Activated gamma-delta T cell (primary cell): ENCODE results near the gene MFAP2.

Experiments
- DNase-seq: peaks from one replicate; lab custom pipeline; 2025; lab: John Stamatoyannopoulos, UW
- total RNA-seq, 2 donors: gene quantifications; one replicate each; lab custom pipeline; 2026; lab: John Stamatoyannopoulos, UW

Gene MFAP2, protein sequence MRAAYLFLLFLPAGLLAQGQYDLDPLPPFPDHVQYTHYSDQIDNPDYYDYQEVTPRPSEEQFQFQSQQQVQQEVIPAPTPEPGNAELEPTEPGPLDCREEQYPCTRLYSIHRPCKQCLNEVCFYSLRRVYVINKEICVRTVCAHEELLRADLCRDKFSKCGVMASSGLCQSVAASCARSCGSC
- 0 to 0.44 reads per million in 2 donors for total RNA-seq

- DNase-seq, result no peak
Measured at GRCh38 chr1:16980473-16981268, at the start of gene MFAP2. MFAP2 (minus strand) TSS chr1:16980620; CDS start chr1:16978273, 2,347 bp downstream.

DNA sequence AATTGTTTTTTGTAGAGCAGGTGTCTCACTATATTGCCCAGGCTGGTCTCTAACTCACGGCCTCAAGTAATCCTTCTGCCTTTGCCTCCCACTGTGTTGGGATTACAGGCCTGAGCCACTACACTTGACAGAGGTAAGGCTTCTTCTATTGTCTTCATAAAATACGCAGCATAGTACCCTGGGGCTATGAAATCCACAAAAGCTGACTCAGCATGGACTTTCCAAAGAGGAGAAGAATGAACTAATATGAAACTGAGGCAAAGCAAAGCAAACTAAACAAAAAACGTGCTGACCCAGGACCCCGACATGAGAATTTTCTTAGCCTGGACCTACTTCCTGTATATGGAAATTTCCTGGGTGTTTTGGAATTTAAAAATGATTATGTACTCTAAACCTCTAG lies 49.8 kb upstream of the MFAP2 start:
- DNase-seq, result no peak

- no peak for DNase-seq
Measured at GRCh38 chr1:17028662-17029188, 48.3 kb upstream of the MFAP2 start.

DNA sequence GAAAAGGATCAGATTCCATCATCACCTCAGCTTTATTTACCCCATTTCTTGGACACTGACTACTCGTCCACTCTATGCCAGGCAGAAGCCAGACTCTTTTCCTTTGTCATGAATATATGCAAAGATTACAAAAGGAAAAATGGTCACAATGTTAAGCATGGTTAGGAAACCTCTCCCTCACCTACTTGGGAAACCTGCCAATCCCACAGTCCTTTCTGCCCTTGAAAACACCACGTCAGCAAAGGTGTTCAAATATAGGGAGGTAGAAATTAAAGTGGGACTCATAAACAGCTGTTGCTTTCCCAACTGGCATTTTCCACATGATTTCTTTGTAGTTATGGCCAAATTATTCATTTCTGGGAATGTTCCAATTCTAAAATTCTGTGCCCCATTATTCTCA lies 47.5 kb upstream of the MFAP2 start:
- DNase-seq, result no peak

- no peak for DNase-seq
Measured at GRCh38 chr1:17027403-17027802, 47.0 kb upstream of the MFAP2 start.

DNA sequence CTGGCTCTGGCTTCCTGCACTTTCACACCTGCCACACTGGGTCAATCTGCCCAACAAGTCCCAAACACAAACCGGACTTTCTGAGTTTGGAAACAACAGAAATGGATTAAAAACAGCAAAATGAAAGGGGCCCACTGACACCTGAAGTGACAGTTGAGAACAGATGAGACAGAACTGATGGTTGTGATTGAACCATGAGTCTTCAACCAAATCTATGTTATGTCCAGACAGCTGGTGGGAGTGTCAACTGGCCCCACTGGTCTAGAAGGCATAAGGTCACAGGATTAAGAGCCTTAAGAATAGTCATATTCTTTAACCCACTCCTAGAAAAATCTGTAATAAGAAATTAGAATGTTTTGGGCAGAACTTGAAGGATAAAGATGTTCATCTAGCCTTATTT lies 44.3 kb upstream of the MFAP2 start:
- DNase-seq, result no peak

DNA sequence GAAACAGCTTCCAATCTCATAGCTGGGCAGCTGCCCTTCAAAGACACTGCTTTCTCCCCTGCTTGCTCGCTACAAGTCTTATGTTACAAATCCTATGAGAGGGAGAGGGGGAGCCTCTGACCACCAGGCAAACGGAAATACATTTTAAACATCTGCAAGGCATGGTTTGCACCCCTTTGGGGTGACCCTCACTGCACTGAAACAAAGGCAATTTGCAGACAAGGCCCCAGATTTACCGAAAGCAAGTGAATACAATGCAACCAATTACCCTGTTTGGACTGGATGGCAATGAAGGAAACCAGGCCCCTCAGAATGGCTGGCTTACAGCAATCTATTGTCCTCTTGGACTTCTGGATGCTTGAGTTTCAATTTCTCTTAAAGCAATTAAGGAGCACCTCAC lies 43.2 kb upstream of the MFAP2 start:
- DNase-seq, result no peak

DNA sequence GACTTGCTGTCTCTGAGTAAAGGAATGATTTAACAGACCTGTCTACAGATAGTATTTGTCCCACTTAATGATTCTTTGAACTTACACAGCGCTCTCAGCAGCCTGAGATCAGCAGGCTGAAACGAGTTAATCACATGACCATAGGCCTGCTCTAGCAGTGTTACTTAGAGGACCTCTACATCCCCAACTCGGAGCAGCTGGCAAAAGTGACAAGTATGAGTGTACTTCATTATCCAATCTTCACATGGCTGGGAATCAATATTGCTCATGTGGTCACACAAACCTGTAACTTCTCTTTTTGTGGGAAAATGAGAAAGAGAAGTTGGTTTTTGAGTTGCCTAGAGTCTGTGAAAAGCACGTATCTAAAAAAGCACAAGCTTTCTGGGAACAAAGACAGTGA lies 42.7 kb upstream of the MFAP2 start:
- DNase-seq, result no peak

GRCh38 chr1:17021896-17022295 lies 41.5 kb upstream of the MFAP2 start:
- no peak for DNase-seq

DNA sequence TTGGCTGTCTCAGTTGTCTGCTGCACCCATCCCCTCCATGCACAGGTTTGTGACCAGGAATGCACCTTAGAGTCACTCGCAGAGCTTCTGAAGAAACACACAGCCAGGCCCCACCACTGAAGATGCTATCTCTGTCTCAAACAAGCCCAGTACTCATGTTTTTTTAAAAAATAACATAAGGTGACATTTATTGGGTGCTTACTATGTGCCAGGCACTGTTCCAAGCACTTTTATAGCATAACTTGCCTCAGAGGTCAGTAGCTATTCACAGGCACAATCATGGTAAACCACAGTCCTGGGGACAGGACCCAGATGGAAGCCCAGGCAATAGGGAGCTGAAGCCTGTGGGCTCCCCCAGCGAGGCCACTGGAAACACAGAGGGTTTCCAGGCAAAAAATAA lies 40.1 kb upstream of the MFAP2 start:
- no peak for DNase-seq

DNA sequence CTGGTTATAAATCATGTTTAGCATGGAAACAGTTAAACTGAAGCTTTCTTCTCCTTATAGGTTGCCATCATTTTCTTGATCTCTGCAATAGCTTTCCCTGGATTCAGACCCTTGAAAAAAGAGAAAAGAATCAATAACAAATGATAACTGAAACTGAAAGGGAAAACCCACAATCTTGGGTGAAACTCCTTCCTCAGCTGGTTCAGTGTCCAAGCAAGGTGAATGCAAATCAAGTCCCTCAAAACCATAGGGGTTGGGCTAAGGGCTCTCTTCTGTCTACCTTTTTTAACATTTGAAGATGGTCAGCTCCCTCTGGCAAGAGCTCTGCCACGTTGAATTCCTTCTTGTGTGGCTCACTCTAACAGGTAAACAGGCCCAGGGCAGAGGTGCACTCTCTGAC lies 38.4 kb upstream of the MFAP2 start:
- no peak for DNase-seq

DNA sequence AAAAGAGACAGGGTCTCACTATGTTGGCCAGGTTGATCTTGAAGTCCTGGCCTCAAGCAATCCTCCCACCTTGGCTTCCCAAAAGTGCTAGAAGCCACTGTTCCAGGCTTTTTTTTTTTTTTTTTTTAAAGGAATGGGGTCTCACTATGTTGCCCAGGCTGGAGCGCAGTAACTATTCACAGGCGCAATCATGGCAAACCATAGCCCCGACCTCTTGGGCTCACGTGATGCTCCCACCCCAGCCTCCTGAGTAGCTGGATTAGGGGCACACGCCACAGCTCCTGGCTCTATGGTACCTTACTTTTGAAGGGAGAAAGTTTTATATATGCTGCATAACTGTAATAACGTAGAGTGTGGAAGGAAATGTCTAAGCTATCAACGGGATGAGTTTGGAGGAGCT lies 37.0 kb upstream of the MFAP2 start:
- no peak for DNase-seq

- DNase-seq, result no peak
Measured at GRCh38 chr1:17016317-17016661, 35.9 kb upstream of the MFAP2 start.

DNA sequence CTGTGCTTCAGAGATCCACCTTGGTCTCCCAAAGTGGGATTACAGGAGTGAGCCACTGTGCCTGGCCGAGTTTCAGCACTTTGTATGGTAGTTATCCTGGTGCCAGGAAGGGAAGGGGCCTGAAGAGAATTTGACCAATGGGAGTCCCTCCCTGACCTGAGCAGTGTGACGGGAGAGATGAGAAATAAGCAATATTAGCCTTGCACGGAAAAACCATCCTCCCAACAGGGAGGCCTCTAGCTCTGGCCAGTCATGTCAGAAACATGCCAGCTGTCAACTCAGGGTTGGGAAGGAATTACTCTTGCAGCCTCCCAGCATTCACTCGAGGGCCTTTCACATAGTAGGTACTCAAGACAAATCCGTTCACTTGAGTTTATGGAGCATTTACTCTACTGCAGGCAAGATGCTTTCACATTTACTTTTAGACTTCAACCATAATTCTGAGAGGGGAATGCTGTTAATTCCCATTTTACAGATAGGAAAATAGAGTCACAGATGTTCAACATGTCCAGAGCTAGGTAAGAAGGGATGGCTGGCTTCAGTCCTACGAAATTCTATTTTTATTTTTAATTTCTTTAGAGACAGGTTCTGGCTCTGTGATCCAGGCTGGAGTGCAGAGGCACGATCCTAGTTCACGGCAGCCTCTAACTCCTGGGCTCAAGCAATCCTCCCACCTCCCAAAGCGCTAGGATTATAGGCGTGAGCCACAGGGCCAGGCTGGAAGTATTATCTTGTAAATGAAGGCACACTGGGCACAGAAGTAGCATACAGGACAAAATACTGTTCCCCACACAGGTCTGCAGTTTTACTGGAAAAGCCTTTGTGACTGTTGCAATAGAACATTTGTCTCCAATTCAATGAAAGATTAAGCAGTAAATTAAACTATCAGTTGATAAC lies 34.5 kb upstream of the MFAP2 start:
- DNase-seq, result no peak

- DNase-seq, result no peak
Measured at GRCh38 chr1:17013491-17014320, 33.3 kb upstream of the MFAP2 start.

DNA sequence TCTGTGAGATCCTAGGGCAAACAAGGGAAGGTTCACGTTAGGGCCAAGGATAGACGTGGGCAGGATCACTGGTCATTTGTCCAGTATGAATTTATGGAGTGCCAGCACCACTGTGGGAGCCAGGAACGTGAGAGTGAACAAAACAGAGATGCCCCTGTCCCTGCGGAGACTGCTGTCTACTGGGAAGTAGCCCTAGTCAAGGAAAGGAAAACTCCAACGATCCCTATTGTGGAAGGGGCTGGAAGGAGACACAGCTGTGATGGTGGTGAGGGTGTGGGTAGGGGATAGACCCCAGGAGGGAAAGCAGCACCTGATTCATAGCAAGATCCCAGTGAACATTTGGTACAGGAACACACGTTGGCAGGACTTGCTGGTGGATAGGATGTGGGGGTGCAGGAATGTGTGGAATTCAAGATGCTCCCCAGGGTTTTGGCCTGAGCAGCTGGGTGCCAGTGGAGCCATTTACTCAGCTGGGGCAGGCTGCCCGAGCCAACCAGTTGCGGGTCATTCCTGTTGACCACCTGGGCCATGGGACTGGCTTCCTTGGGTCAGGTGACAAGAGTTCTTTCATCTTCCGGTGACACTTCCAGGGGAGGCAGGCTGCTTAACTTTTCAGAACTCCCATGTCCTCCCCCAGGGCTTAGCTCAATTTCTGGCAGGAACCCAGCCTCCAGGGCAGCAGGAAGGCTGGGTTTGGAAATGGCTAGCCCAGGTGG lies 32.5 kb upstream of the MFAP2 start:
- DNase-seq, result no peak

GRCh38 chr1:17011439-17012307 lies 31.3 kb upstream of the MFAP2 start, which contains the start of gene ATP13A2:
ATP13A2 (minus strand) TSS chr1:17011928; CDS start chr1:17011738, 190 bp downstream.
- peak; percentile 73 for DNase-seq

DNA sequence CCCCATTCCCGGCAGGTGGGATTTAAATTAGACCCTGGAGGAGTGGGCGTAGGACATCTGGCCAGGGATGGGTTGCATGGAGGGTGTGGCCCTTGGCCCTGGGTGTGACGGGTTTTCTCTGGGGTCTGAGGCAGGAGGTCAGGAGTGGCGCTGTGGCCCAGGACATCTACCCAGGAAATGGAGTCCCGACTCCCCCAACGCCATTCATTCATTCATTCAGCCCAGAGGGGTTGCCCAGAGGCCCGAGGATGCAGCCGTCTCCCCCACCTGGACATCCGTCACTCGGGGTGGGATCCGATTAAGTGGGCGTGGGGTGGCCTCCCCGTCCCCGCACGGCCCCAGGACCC lies 30.6 kb upstream of the MFAP2 start:
- DNase-seq, result no peak

DNA sequence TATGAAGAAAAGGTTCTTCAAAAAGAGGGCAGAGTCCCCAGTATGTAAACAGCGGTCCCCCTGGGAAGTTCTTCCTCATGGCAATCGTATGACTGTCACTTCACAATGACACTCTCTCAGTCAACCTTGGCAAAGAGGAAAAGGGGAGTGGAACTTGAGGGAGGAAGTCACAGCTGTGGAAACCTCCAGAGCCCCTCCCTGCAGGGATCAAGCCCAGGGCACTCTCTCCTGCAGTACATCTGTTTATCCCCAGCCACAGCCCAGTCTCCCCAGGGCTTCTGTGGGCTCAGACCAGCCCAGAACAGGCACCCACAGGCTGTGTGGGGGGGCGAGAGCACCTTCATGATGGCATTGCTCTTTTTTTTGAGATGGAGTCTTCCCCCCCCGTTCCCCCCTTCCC lies 29.3 kb upstream of the MFAP2 start:
- no peak for DNase-seq
